Mesenchymal stem cell (in vitro differentiated cells and primary cell): ENCODE data around the gene ERI3.

Experiments
- DNase-seq: peaks from one replicate; pipeline ENCODE4 v3.0.0-alpha.2; 2013
- H2AFZ ChIP-seq: one replicate; pipeline ENCODE4 v1.6.1; 2013; ENCODE audit warnings: low read depth, mild to moderate bottlenecking, control low read depth, inconsistent platforms, low read length, moderate library complexity
- H2AK5ac ChIP-seq: 2 replicates; pipeline ENCODE4 v1.6.1; 2013; ENCODE audit warnings: low read length, moderate library complexity, mild to moderate bottlenecking, inconsistent platforms; ENCODE audit not compliant: severe bottlenecking
- H2BK120ac ChIP-seq: one replicate; pipeline ENCODE4 v1.6.1; 2013; ENCODE audit warnings: low read depth, mild to moderate bottlenecking, inconsistent platforms, low read length, moderate library complexity
- H2BK12ac ChIP-seq, 2 experiments: one replicate each; pipeline ENCODE4 v1.6.1; 2013; ENCODE audit warnings: inconsistent platforms in 2 of 2, low read length in 2 of 2, mild to moderate bottlenecking in 2 of 2, moderate library complexity in 2 of 2, control low read depth in 1 of 2
- H2BK15ac ChIP-seq: one replicate; pipeline ENCODE4 v1.6.1; 2013; ENCODE audit warnings: mild to moderate bottlenecking, low read depth, inconsistent platforms; ENCODE audit not compliant: poor library complexity, severe bottlenecking
- H2BK5ac ChIP-seq: 2 replicates; pipeline ENCODE4 v1.6.1; 2013; ENCODE audit warnings: low read depth, mild to moderate bottlenecking, low read length, control low read depth, inconsistent platforms; ENCODE audit not compliant: poor library complexity, severe bottlenecking
- H3K14ac ChIP-seq, 2 experiments: one replicate each; pipeline ENCODE4 v1.6.1; 2013; ENCODE audit warnings: inconsistent platforms in 2 of 2, low read length in 2 of 2, control low read depth in 1 of 2, mild to moderate bottlenecking in 1 of 2, moderate library complexity in 1 of 2
- H3K18ac ChIP-seq, 2 experiments: one replicate each; pipeline ENCODE4 v1.6.1; 2013; ENCODE audit warnings: inconsistent platforms in 2 of 2, low read length in 2 of 2, control low read depth in 1 of 2, low read depth in 1 of 2, mild to moderate bottlenecking in 1 of 2
- H3K23ac ChIP-seq, 2 experiments: one replicate each; pipeline ENCODE4 v1.6.1; 2013; ENCODE audit warnings: inconsistent platforms in 2 of 2, low read length in 2 of 2, mild to moderate bottlenecking in 2 of 2, moderate library complexity in 2 of 2, control low read depth in 1 of 2
- H3K27ac ChIP-seq: 2 replicates; pipeline ENCODE4 v1.5.1; 2013; ENCODE audit warnings: mild to moderate bottlenecking, moderate library complexity, low read length, control low read depth, inconsistent platforms; ENCODE audit not compliant: poor library complexity, severe bottlenecking
- H3K27me3 ChIP-seq, 2 experiments: 2 replicates each; pipeline versions ENCODE4 v1.6.1 to v1.7.0; 2013; ENCODE audit warnings: low read length in 2 of 2, mild to moderate bottlenecking in 2 of 2, moderate library complexity in 2 of 2, control low read depth in 1 of 2, inconsistent platforms in 1 of 2; ENCODE audit not compliant: control insufficient read depth in 1 of 2, insufficient read depth in 1 of 2
- H3K36me3 ChIP-seq, 2 experiments: 2 replicates each; pipeline versions ENCODE4 v1.6.1 to v1.7.0; 2013; ENCODE audit warnings: low read length in 2 of 2, control low read depth in 1 of 2, inconsistent platforms in 1 of 2, low read depth in 1 of 2, mild to moderate bottlenecking in 1 of 2; ENCODE audit not compliant: insufficient read depth in 2 of 2, control insufficient read depth in 1 of 2
- H3K4ac ChIP-seq, 2 experiments: one replicate each; pipeline ENCODE4 v1.6.1; 2013; ENCODE audit warnings: inconsistent platforms in 2 of 2, low read length in 2 of 2, mild to moderate bottlenecking in 2 of 2, moderate library complexity in 2 of 2, control low read depth in 1 of 2, low read depth in 1 of 2
- H3K4me1 ChIP-seq: 2 replicates; pipeline ENCODE4 v1.6.1; 2013; ENCODE audit warnings: low read depth, low read length, control low read depth; ENCODE audit not compliant: control insufficient read depth, insufficient read depth
- H3K4me2 ChIP-seq: 2 replicates; pipeline ENCODE4 v1.6.1; 2013; ENCODE audit warnings: low read length, mild to moderate bottlenecking, inconsistent platforms; ENCODE audit not compliant: poor library complexity, severe bottlenecking
- H3K4me3 ChIP-seq, 2 experiments: 2 replicates each; pipeline versions ENCODE4 v1.5.1 to v1.7.0; 2013; ENCODE audit warnings: low read length in 2 of 2, mild to moderate bottlenecking in 2 of 2, control low read depth in 1 of 2, low read depth in 1 of 2; ENCODE audit not compliant: insufficient read depth in 1 of 2
- H3K79me1 ChIP-seq: replicated peaks from 2 replicates; pipeline ENCODE4 v1.6.1; 2013; ENCODE audit warnings: mild to moderate bottlenecking, control low read depth, low read length, inconsistent platforms; ENCODE audit not compliant: poor library complexity, severe bottlenecking
- H3K9ac ChIP-seq: 2 replicates; pipeline ENCODE4 v1.7.0; 2013; ENCODE audit warnings: mild to moderate bottlenecking, low read length, moderate library complexity
- H3K9me3 ChIP-seq: 2 replicates; pipeline ENCODE4 v1.7.0; 2013; ENCODE audit warnings: mild to moderate bottlenecking, low read length; ENCODE audit not compliant: control insufficient read depth
- H4K8ac ChIP-seq: one replicate; pipeline ENCODE4 v1.6.1; 2013; ENCODE audit warnings: inconsistent platforms, mild to moderate bottlenecking, low read length, moderate library complexity
- H4K91ac ChIP-seq: one replicate; pipeline ENCODE4 v1.6.1; 2013; ENCODE audit warnings: mild to moderate bottlenecking, low read length, inconsistent platforms
- WGBS: methylation state at CpG from one replicate; pipeline ENCODE4 v1.1.7; 2013; ENCODE audit warnings: mixed read lengths; 5-methylcytosine and 5-hydroxymethylcytosine counted together

The ERI3 gene

GRCh38 chr1:44328671-44329416, 26.2 kb downstream of the ERI3 start:
- Histone ChIP-seq H3K14ac (no peak overlapping the region), H3K9ac (peak overlapping the region; percentile 77), H2BK12ac (peak overlapping the region; percentile 21 to 38), H2BK15ac (no peak overlapping the region), H3K4me2 (no peak overlapping the region), H3K4me1 (peaks cover 18% of the 10 kb centered on the region), H3K4ac (peak overlapping the region in 1 of 2 experiments; percentile 54), H3K79me1 (peaks cover 37% of the 10 kb centered on the region), H3K36me3 (peaks cover 6 to 13% of the 10 kb centered on the region in 2 experiments), H3K18ac (no peak overlapping the region), H3K9me3 (no peaks in the 10 kb centered on the region), H2AFZ (no peak overlapping the region), H3K23ac (peak overlapping the region; percentile 22 to 78), H2AK5ac (peak overlapping the region; percentile 97), H2BK120ac (no peak overlapping the region), H3K4me3 (no peak overlapping the region), H4K8ac (no peak overlapping the region), H3K27me3 (no peaks in the 10 kb centered on the region), H2BK5ac (no peak overlapping the region), H4K91ac (no peak overlapping the region), H3K27ac (peak overlapping the region; percentile 80)
- WGBS: 85% methylated on average over 5 of the region's 5 CpGs
- peak; percentile 7 for DNase-seq

- DNase-seq: peak; percentile 98
- H4K8ac ChIP-seq: no peak overlapping the region
- no peak overlapping the region for H2AK5ac ChIP-seq
- no peak overlapping the region for H2BK12ac ChIP-seq
- H2BK15ac ChIP-seq: no peak overlapping the region
- H3K18ac ChIP-seq: no peak overlapping the region
- no peak overlapping the region for H3K4ac ChIP-seq
- no peak overlapping the region for H2BK5ac ChIP-seq
- H3K14ac ChIP-seq: no peak overlapping the region
- H3K4me2 ChIP-seq: no peak overlapping the region
- H3K4me3 ChIP-seq: no peak overlapping the region
- peaks cover 34% of the 10 kb centered on the region for H3K79me1 ChIP-seq
- 50% methylated on average over 6 of the region's 8 CpGs for WGBS
- H3K27ac ChIP-seq: peak overlapping the region; percentile 80
- H3K23ac ChIP-seq: no peak overlapping the region
- H3K27me3 ChIP-seq: no peaks in the 10 kb centered on the region
- H3K9ac ChIP-seq: peak overlapping the region; percentile 77
- peaks cover 5 to 11% of the 10 kb centered on the region in 2 experiments for H3K36me3 ChIP-seq
- H4K91ac ChIP-seq: no peak overlapping the region
- H2BK120ac ChIP-seq: no peak overlapping the region
- no peaks in the 10 kb centered on the region for H3K9me3 ChIP-seq
- H2AFZ ChIP-seq: no peak overlapping the region
- H3K4me1 ChIP-seq: peaks cover 18% of the 10 kb centered on the region
Observed at GRCh38 chr1:44327679-44328491, 27.2 kb downstream of the ERI3 start.

GRCh38 chr1:44326821-44327465, 28.1 kb downstream of the ERI3 start:
- H4K8ac ChIP-seq: no peak overlapping the region
- H3K23ac ChIP-seq: no peak overlapping the region
- peaks cover 34% of the 10 kb centered on the region for H3K79me1 ChIP-seq
- no peak overlapping the region for H4K91ac ChIP-seq
- H3K9ac ChIP-seq: peak overlapping the region; percentile 48
- no peak overlapping the region for H3K14ac ChIP-seq
- H2AK5ac ChIP-seq: peak overlapping the region; percentile 66
- H3K18ac ChIP-seq: no peak overlapping the region
- no peak overlapping the region for H2BK5ac ChIP-seq
- H3K4me2 ChIP-seq: no peak overlapping the region
- no peak overlapping the region for H2BK120ac ChIP-seq
- peaks cover 12% of the 10 kb centered on the region for H3K4me1 ChIP-seq
- no peak overlapping the region for H2AFZ ChIP-seq
- no peak for DNase-seq
- no peak overlapping the region for H3K4ac ChIP-seq
- no peaks in the 10 kb centered on the region for H3K9me3 ChIP-seq
- no peak overlapping the region for H2BK12ac ChIP-seq
- H2BK15ac ChIP-seq: no peak overlapping the region
- H3K36me3 ChIP-seq: peaks cover 0 to 4% of the 10 kb centered on the region in 2 experiments
- H3K27me3 ChIP-seq: no peaks in the 10 kb centered on the region
- no peak overlapping the region for H3K4me3 ChIP-seq
- peak overlapping the region; percentile 78 for H3K27ac ChIP-seq
